H1 (cell line): ENCODE measurements around the gene KRTAP4-9. TPM values are rescaled to one million over a fixed set of nuclear protein-coding genes. Genes with fewer than 3 reads are reported as not detected.

Source experiments
- CTCF ChIA-PET: fragments of 300-600 bp; sonication (Branson Sonifier 250); formaldehyde crosslinking; loops from one replicate; lab custom pipeline; 2021; ENCODE audit not compliant: partially characterized antibody; lab: Charles Lee
- POLR2A ChIA-PET: fragments of 300-600 bp; sonication (Branson Sonifier 250); formaldehyde crosslinking; loops from one replicate; lab custom pipeline; 2021; ENCODE audit warnings: inconsistent platforms; ENCODE audit not compliant: partially characterized antibody; lab: Charles Lee
- DNase-seq, 2 experiments: peaks; one replicate each; pipeline versions ENCODE4 v3.0.0 to v3.0.0-alpha.2; 2010 to 2022; ENCODE audit warnings: low spot score in 2 of 2, low read depth in 1 of 2, mixed read lengths in 1 of 2
- FAIRE-seq: peaks from 2 replicates; lab custom pipeline; 2011; peaks lifted over from hg19 to GRCh38; lab: Jason Lieb, UNC
- H2AFZ ChIP-seq: 2 replicates; pipeline ENCODE4 v1.8.1; 2012; ENCODE audit warnings: low read length, inconsistent platforms
- H2AK5ac ChIP-seq: 2 replicates; pipeline ENCODE4 v1.6.1; 2013; ENCODE audit warnings: low read depth, low read length
- H2BK120ac ChIP-seq: replicated peaks from 2 replicates; pipeline ENCODE3; 2013; ENCODE audit warnings: low read depth, low read length, inconsistent platforms
- H2BK12ac ChIP-seq: 2 replicates; pipeline ENCODE4 v1.6.1; 2013; ENCODE audit warnings: low read depth, low read length
- H2BK15ac ChIP-seq: 2 replicates; pipeline ENCODE4 v1.6.1; 2013; ENCODE audit warnings: low read length
- H2BK20ac ChIP-seq: 2 replicates; pipeline ENCODE4 v1.6.1; 2013; ENCODE audit warnings: low read length
- H2BK5ac ChIP-seq: 2 replicates; pipeline ENCODE4 v1.6.1; 2013; ENCODE audit warnings: low read depth, low read length
- H3K14ac ChIP-seq: 2 replicates; pipeline ENCODE4 v1.6.1; 2013; ENCODE audit warnings: inconsistent platforms; ENCODE audit not compliant: insufficient read length
- H3K18ac ChIP-seq: 2 replicates; pipeline ENCODE4 v1.6.1; 2013; ENCODE audit warnings: low read length; ENCODE audit errors: extremely low read depth
- H3K23ac ChIP-seq: 2 replicates; pipeline ENCODE4 v1.6.1; 2013; ENCODE audit warnings: inconsistent platforms; ENCODE audit not compliant: insufficient read length
- H3K23me2 ChIP-seq: 2 replicates; pipeline ENCODE4 v1.6.1; 2013; ENCODE audit warnings: low read depth, low read length
- H3K27ac ChIP-seq: 2 replicates; pipeline ENCODE4 v1.6.1; 2011; ENCODE audit warnings: low read depth, low read length, inconsistent platforms
- H3K27me3 ChIP-seq, 4 experiments: replicated peaks in 1 of 4; 1 replicate in 1 of 4; 2 replicates in 3 of 4; pipeline versions ENCODE4 v1.6.1 to v1.8.1; 2011 to 2013; ENCODE audit warnings: low read length in 3 of 4, mild to moderate bottlenecking in 3 of 4, inconsistent platforms in 2 of 4, mixed read lengths in 2 of 4, moderate library complexity in 1 of 4; ENCODE audit not compliant: control insufficient read depth in 3 of 4, insufficient read depth in 3 of 4; ENCODE audit errors: extremely low read depth in 1 of 4
- H3K36me3 ChIP-seq, 4 experiments: 2 replicates each; pipeline versions ENCODE4 v1.6.1 to v1.8.1; 2011 to 2013; ENCODE audit warnings: mild to moderate bottlenecking in 4 of 4, low read length in 3 of 4, moderate library complexity in 2 of 4, control low read depth in 1 of 4, inconsistent platforms in 1 of 4; ENCODE audit not compliant: insufficient read depth in 4 of 4, control insufficient read depth in 2 of 4
- H3K4ac ChIP-seq: replicated peaks from 2 replicates; pipeline ENCODE3; 2013; ENCODE audit warnings: low read length, low read depth, mixed read lengths, inconsistent platforms; ENCODE audit not compliant: insufficient read length
- H3K4me1 ChIP-seq, 4 experiments: replicated peaks in 1 of 4; 1 replicate in 1 of 4; 2 replicates in 3 of 4; pipeline versions ENCODE4 v1.6.1 to v1.8.1; 2011 to 2013; ENCODE audit warnings: low read length in 3 of 4, inconsistent platforms in 2 of 4, mixed read lengths in 1 of 4; ENCODE audit not compliant: insufficient read depth in 4 of 4, control insufficient read depth in 3 of 4
- H3K4me2 ChIP-seq, 2 experiments: 2 replicates each; pipeline versions ENCODE4 v1.6.1 to v1.8.1; 2011 to 2013; ENCODE audit warnings: low read depth in 2 of 2, low read length in 2 of 2, control low read depth in 1 of 2, inconsistent platforms in 1 of 2, mild to moderate bottlenecking in 1 of 2; ENCODE audit not compliant: insufficient read depth in 1 of 2
- H3K4me3 ChIP-seq, 4 experiments: fragments of 200-600, 300-600 bp in 1 of 4; sonication (generic), shearing (Covaris generic), sonication (Bioruptor Twin) in 1 of 4; 2 replicates each; pipeline versions ENCODE4 v1.5.1 to v1.8.1; 2011 to 2016; ENCODE audit warnings: low read length in 4 of 4, low read depth in 3 of 4, control low read depth in 2 of 4, inconsistent platforms in 2 of 4, mild to moderate bottlenecking in 2 of 4, mixed read lengths in 1 of 4, moderate library complexity in 1 of 4; ENCODE audit not compliant: insufficient read depth in 2 of 4; ENCODE audit errors: extremely low read depth in 1 of 4
- H3K56ac ChIP-seq: replicated peaks from 2 replicates; pipeline ENCODE3; 2013; ENCODE audit warnings: low read depth, mild to moderate bottlenecking, mixed read lengths, low read length, inconsistent platforms; ENCODE audit not compliant: insufficient read length
- H3K79me1 ChIP-seq: 2 replicates; pipeline ENCODE4 v1.6.1; 2013; ENCODE audit warnings: low read depth, low read length, control low read depth
- H3K79me2 ChIP-seq, 2 experiments: 2 replicates each; pipeline versions ENCODE4 v1.6.1 to v1.8.1; 2012 to 2013; ENCODE audit warnings: low read length in 2 of 2, mild to moderate bottlenecking in 2 of 2, inconsistent platforms in 1 of 2; ENCODE audit not compliant: insufficient read depth in 2 of 2, control insufficient read depth in 1 of 2
- H3K9ac ChIP-seq, 4 experiments: replicated peaks in 1 of 4; 1 replicate in 1 of 4; 2 replicates in 3 of 4; pipeline versions ENCODE4 v1.6.1 to v1.8.1; 2011 to 2013; ENCODE audit warnings: low read depth in 3 of 4, low read length in 3 of 4, control low read depth in 2 of 4, mild to moderate bottlenecking in 2 of 4, moderate library complexity in 2 of 4, inconsistent platforms in 1 of 4; ENCODE audit errors: extremely low read depth in 1 of 4
- H3K9me3 ChIP-seq, 2 experiments: 2 replicates each; pipeline versions ENCODE4 v1.6.1 to v1.8.1; 2012 to 2013; ENCODE audit warnings: mild to moderate bottlenecking in 2 of 2, moderate library complexity in 2 of 2, control low read depth in 1 of 2, inconsistent platforms in 1 of 2, low read depth in 1 of 2, low read length in 1 of 2, mixed read lengths in 1 of 2; ENCODE audit not compliant: insufficient read depth in 2 of 2
- H4K20me1 ChIP-seq, 2 experiments: replicated peaks in 1 of 2; 2 replicates each; pipeline versions ENCODE3 to v1.8.1; 2011 to 2013; ENCODE audit warnings: inconsistent platforms in 2 of 2, low read length in 2 of 2, mild to moderate bottlenecking in 1 of 2; ENCODE audit not compliant: insufficient read depth in 2 of 2, control insufficient read depth in 1 of 2
- H4K5ac ChIP-seq: 2 replicates; pipeline ENCODE4 v1.6.1; 2013; ENCODE audit warnings: low read length, low read depth, mixed read lengths, inconsistent platforms; ENCODE audit not compliant: insufficient read length
- H4K8ac ChIP-seq: 2 replicates; pipeline ENCODE4 v1.8.0; 2013; ENCODE audit warnings: mild to moderate bottlenecking, moderate library complexity, low read length, inconsistent platforms; ENCODE audit not compliant: insufficient read depth; ENCODE audit errors: extremely low read depth
- H4K91ac ChIP-seq: replicated peaks from 2 replicates; pipeline ENCODE3; 2013; ENCODE audit warnings: low read length, mixed read lengths, inconsistent platforms; ENCODE audit not compliant: insufficient read length
- BACH1 ChIP-seq: IDR thresholded peaks from 2 replicates; pipeline ENCODE4 v1.6.1; 2012; ENCODE audit warnings: low read length, improper control_type of control experiment
- CBX8 ChIP-seq: fragments of 300-800, 300-1000 bp; sonication (generic); IDR thresholded peaks from 2 replicates; pipeline ENCODE4 v1.7.1; 2016; ENCODE audit warnings: low read depth, low read length, borderline replicate concordance
- CHD2 ChIP-seq: IDR thresholded peaks from 2 replicates; pipeline ENCODE4 v1.6.1; 2012; ENCODE audit warnings: low read length, improper control_type of control experiment
- EP300 ChIP-seq, 2 experiments: IDR thresholded peaks; 1 replicate in 1 of 2; 2 replicates in 1 of 2; pipeline ENCODE4 v1.6.1; 2011 to 2012; ENCODE audit warnings: low read depth in 2 of 2, low read length in 2 of 2, mild to moderate bottlenecking in 2 of 2, borderline replicate concordance in 1 of 2, inconsistent platforms in 1 of 2, moderate library complexity in 1 of 2
- EZH2 ChIP-seq: fragments of 200-600 bp; sonication (generic); IDR thresholded peaks from 2 replicates; pipeline ENCODE4 v1.7.1; 2012; ENCODE audit warnings: low read depth, mild to moderate bottlenecking, moderate library complexity, low read length, inconsistent platforms; ENCODE audit not compliant: severe bottlenecking
- FOSL1 ChIP-seq: IDR thresholded peaks from 2 replicates; pipeline ENCODE4 v1.6.1; 2011; ENCODE audit warnings: mild to moderate bottlenecking, low read depth, low read length, moderate library complexity; ENCODE audit not compliant: insufficient read depth
- GABPA ChIP-seq: IDR thresholded peaks from 2 replicates; pipeline ENCODE4 v1.6.1; 2011; ENCODE audit warnings: mild to moderate bottlenecking, low read length, moderate library complexity, borderline replicate concordance; ENCODE audit not compliant: insufficient read depth
- HDAC6 ChIP-seq: IDR thresholded peaks from one replicate; pipeline ENCODE4 v1.7.1; 2012; ENCODE audit warnings: low read depth, mild to moderate bottlenecking, inconsistent platforms, low read length, moderate library complexity
- JUND ChIP-seq: IDR thresholded peaks from 2 replicates; pipeline ENCODE4 v1.6.1; 2011; ENCODE audit warnings: mild to moderate bottlenecking, improper control_type of control experiment, low read length
- POLR2A ChIP-seq, 2 experiments: IDR thresholded peaks; 1 replicate in 1 of 2; 2 replicates in 1 of 2; pipeline ENCODE4 v1.6.1; 2011; ENCODE audit warnings: low read depth in 2 of 2, low read length in 2 of 2, mild to moderate bottlenecking in 2 of 2; ENCODE audit errors: control extremely low read depth in 1 of 2
- POLR2AphosphoS5 ChIP-seq: IDR thresholded peaks from 2 replicates; pipeline ENCODE4 v1.6.1; 2011; ENCODE audit warnings: low read depth, low read length
- POU5F1 ChIP-seq: IDR thresholded peaks from 2 replicates; pipeline ENCODE4 v1.6.1; 2011; ENCODE audit warnings: low read depth, mild to moderate bottlenecking, low read length, moderate library complexity
- SIN3A ChIP-seq, 2 experiments: IDR thresholded peaks in 1 of 2; conservative IDR thresholded peaks in 1 of 2; 2 replicates each; pipeline ENCODE4 v1.6.1; 2011 to 2012; ENCODE audit warnings: low read length in 2 of 2, improper control_type of control experiment in 1 of 2, low read depth in 1 of 2, mild to moderate bottlenecking in 1 of 2
- SIRT6 ChIP-seq: IDR thresholded peaks from one replicate; pipeline ENCODE4 v1.7.1; 2012; ENCODE audit warnings: low read length, inconsistent platforms
- WGBS, 2 experiments: shearing (Covaris generic) in 1 of 2; methylation state at CpG; one replicate each; pipeline versions ENCODE4 v1.1.6 to v1.1.7; 2013 to 2015; ENCODE audit warnings: low lambda C conversion rate in 2 of 2, mixed read lengths in 2 of 2, inconsistent platforms in 1 of 2, low coverage in 1 of 2, missing lambda C conversion rate in 1 of 2; ENCODE audit not compliant: insufficient replicate concordance in 2 of 2, insufficient coverage in 1 of 2, insufficient read length in 1 of 2; ENCODE audit errors: extremely low coverage in 1 of 2, missing lambda C conversion rate in 1 of 2; 5-methylcytosine and 5-hydroxymethylcytosine counted together
- polyA plus RNA-seq, 7 experiments: library from polyadenylated mRNA; depleted of rRNA in 3 of 7; stranded (reverse) in 5 of 7; unstranded in 2 of 7; fragments of >200 nt in 5 of 7; fragments of 200-250 nt in 2 of 7; gene quantifications; 1 replicate in 5 of 7; 2 replicates in 1 of 7; 4 replicates in 1 of 7; pipeline versions ENCODE4 v1.2.1 to v1.2.3, GENCODE V29; 2011 to 2013; ENCODE audit warnings: missing spikeins in 2 of 7, mixed read lengths in 2 of 7
- total RNA-seq: library from RNA; stranded (reverse); fragmentation: NEBNext Ultra II Directional; extraction: Animal tissue kit (Norgen Biotek cat#: 25700); gene quantifications from 2 replicates; pipeline ENCODE4 v1.2.1, GENCODE V29; 2021

Gene KRTAP4-9
- total and polyA plus RNA-seq, 2 of the 8 experiments (the other 6 are each of a cell fraction or from before 2014, with no cell fraction given) = not detected

DNA sequence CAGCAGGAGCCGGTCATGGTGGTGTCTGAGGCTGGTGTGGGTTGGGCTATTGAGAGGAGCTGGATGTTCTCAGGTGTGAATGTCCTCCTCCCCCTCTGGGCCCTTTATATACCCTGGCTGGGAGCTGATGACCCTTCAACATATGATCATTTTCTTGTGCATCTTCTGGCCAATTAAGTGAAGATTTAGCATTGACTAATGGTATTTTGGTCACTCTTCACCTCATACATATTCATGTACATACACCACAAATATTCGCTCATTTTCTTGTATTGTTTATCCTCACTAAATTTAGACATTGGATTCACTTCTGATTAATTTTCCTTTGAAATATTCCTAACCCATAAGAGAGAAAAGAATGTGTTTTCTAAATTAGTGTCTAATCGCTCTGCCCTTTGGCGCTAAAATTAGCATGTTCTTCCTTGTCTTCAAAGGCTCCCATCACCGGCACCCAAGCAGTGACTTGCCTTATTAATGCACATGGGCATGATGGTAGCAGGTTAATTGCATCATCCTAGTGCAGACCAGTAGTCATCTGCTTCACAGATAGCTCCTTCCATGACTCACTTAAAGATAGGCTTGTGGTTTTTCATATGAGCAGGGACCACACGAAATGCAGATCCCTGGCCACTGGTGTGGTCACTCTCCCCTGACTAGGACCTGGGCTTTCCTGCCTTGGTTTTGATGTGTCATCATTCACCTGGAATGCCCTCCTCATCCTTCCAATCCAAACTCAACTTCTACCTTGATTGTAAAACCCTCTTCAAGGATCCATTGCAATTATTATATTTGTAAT lies 39.2 kb upstream of the KRTAP4-9 start, which contains the start of gene KRTAP2-4:
KRTAP2-4 (minus strand) TSS at position 51 of the 796 bp plus-strand sequence; CDS start at position 17, 34 bp downstream.
- Histone ChIP-seq H3K9ac (no peak within 1 kb of the TSS), H3K18ac (no peak within 1 kb of the TSS), H3K79me2 (no peaks in the 10 kb centered on the region), H3K9me3 (no peaks in the 10 kb centered on the region), H2AK5ac (no peak within 1 kb of the TSS), H4K20me1 (no peaks in the 10 kb centered on the region), H2BK15ac (no peak within 1 kb of the TSS), H3K4me1 (no peaks in the 10 kb centered on the region), H3K79me1 (no peaks in the 10 kb centered on the region), H3K27ac (no peak within 1 kb of the TSS), H3K4me3 (no peak within 1 kb of the TSS), H3K23me2 (no peaks in the 10 kb centered on the region), H2BK20ac (no peak within 1 kb of the TSS), H3K14ac (no peak within 1 kb of the TSS), H4K8ac (no peak within 1 kb of the TSS), H3K4ac (no peak within 1 kb of the TSS), H4K5ac (no peak within 1 kb of the TSS), H3K36me3 (no peaks in the 10 kb centered on the region), H3K56ac (no peak within 1 kb of the TSS), H4K91ac (no peak within 1 kb of the TSS), H2BK12ac (no peak within 1 kb of the TSS), H3K27me3 (no peaks in the 10 kb centered on the region), H2BK5ac (no peak within 1 kb of the TSS), H2BK120ac (no peak within 1 kb of the TSS), H3K23ac (no peak within 1 kb of the TSS), H3K4me2 (no peak within 1 kb of the TSS), H2AFZ (no peak within 1 kb of the TSS)
- no peak for DNase-seq
- ChIA-PET CTCF (no interaction called here), POLR2A (no interaction called here)
- WGBS, 2 experiments = 93% methylated on average over 5 of the region's 6 CpGs; no CpG with 5 or more reads in 1 of the 2 experiments
- FAIRE-seq = no peak
- TF ChIP-seq FOSL1 (no peak), POLR2AphosphoS5 (no peak), JUND (no peak), POLR2A (IDR thresholded peaks at IDR 0.05; ENCODE audit: control extremely low read depth in 1 of 2, low read depth in 2 of 2, low read length in 2 of 2) (no peak), SIRT6 (no peak), GABPA (no peak), HDAC6 (no peak), CBX8 (no peak), BACH1 (no peak), SIN3A (conservative IDR thresholded peaks at IDR 0.05 in 1 of 2, IDR thresholded peaks at IDR 0.05 in 1 of 2; ENCODE audit: low read depth in 1 of 2, low read length in 2 of 2) (no peak), EZH2 (no peak), POU5F1 (no peak), EP300 (IDR thresholded peaks at IDR 0.05; ENCODE audit: borderline replicate concordance in 1 of 2, low read depth in 2 of 2, low read length in 2 of 2) (no peak), CHD2 (no peak)
